Amygdala (tissue), 56 donors: Measurements from ENCODE around the gene TSN.
A peak's percentile ranks its signal among the peaks of the same experiment; 100 is the strongest.
"Not testable (repeated sequence)": the region's sequence is repeated elsewhere in the genome, so short reads cannot be mapped to it uniquely, and the experiment has no call there.

ENCODE experiments used
- DNase-seq, 56 donors: peaks; one replicate each; lab custom pipeline; 2025; lab: John Stamatoyannopoulos, UW

The TSN gene

DNA sequence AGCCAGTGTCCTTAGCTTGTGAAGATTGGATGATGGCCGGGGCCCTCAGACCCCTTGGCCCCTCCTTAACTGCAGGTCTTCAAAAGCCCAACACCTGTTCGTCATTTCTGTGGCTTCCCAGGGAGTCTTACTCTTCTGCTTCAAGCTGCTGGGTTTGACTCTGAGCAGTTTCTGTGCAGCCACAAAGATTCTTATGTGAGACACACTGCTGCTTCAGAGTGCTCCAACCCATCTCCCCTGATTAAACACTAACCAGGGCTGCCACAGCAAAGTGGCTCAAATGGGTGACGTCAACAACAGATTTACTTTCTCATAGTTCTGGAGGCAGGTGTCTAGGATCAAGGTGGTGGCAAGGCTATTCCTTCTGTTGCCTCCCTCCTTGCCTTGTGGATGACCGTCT lies 40.8 kb downstream of the TSN start:
- DNase-seq: no peak

- DNase-seq: no peak
These were observed 43.2 kb downstream of the TSN start for GRCh38 chr2:121798617-121799016.

DNA sequence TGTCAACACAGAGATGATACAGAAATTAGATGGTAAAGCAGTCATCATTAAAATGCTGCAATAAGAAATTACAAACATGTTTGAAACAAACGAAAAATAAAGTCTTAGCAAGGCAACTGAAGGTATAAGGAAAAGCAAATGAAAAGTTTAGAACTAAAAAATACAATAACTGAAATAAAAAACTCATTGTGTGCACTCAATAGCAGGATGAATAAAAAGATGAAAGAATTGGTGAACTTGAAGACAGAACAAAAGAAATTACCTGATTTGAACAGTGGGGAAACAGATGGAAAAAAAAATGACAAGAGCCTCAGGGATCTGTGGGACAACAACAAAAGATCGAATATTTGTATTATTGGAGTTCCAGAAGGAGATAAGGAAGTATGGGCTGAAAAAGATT lies 46.5 kb downstream of the TSN start:
- DNase-seq: no peak

DNA sequence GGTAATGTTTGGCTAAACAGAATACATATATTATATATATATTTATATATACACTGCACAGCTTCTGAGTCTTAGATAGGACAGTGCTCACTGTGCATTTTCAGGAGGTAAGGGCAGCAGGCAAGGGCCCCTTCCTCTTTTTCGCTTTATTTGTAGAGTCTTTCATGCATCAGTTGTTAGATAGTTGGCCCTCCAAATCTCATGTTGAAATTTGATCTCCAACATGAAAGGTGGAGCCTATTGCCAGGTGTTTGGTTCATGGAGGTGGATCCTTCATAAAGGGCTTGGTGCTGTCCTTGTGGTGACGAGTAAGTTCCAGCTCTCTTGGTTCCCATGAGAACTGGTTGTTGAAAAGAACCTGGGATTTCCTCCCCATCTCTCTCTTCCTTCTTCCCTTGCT lies 48.1 kb downstream of the TSN start:
- DNase-seq: no peak

DNA sequence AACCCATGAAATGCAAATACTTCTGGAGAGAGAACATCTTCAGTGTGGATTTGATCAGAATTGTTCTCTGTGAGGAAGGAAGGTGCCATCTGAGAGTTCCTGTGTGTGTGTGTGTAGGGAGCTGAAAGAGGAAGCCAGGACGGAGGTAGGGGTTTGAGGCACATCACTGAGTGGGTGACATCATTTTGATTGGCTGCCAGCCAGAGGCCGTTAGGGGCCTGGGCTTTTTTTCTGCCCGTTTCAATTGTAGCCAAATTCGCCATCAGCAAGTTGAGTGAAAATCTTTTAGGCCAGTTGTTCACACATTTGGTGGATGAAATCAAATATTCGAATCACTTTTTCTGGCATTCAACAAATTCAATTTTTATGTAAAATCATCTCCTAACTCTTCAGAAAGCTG lies 48.9 kb downstream of the TSN start:
- no peak for DNase-seq

GRCh38 chr2:121804997-121805765 lies 49.7 kb downstream of the TSN start:
- DNase-seq: no peak

GRCh38 chr2:121805766-121806143 lies 50.3 kb downstream of the TSN start:
- DNase-seq: no peak

DNA sequence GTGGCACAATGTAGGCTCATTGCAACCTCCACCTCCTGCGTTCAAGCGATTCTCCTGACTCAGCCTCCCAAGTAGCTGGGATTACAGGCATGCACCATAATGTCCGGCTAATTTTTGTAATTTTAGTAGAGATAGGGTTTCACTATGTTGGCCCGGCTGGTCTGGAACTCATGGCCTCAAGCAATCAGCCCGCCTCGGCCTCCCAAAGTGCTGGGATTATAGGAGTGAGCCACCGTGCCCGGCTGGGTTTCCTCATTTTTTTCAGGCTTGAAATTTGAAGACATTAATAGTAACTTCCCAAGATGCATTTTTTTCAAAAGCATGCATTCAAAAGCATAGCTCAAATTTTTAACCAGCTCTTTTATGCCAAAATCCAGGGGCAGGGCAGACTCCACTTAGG lies 52.3 kb downstream of the TSN start:
- not testable (repeated sequence) for DNase-seq

DNA sequence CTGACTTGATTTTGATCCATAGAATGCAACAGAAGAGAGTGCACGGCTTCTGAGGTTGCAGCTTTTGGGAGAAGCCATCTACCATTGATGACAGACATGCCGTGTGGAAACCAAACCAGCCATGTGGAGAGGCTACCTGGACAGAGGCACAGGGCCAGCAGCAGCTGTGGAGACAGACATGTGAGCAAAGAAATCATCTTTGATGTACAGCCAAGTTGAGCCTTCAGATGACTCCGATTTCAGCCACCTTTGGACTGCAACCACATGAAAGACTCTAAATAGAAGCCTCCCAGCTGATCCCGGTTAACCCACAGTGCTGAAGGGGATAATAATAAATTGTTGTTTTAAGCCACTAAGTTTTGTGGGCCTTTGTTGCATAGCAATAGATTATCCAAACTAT lies 54.2 kb downstream of the TSN start:
- DNase-seq: no peak

GRCh38 chr2:121810959-121811853 lies 55.8 kb downstream of the TSN start:
- DNase-seq: peak in 46 of 56 donors; percentile 4 to 79 (median 40)

- DNase-seq: not testable (repeated sequence)
These were observed 57.6 kb downstream of the TSN start for GRCh38 chr2:121813083-121813482.

GRCh38 chr2:121815216-121815615 lies 59.8 kb downstream of the TSN start:
- no peak for DNase-seq

GRCh38 chr2:121816797-121817196 lies 61.3 kb downstream of the TSN start:
- no peak for DNase-seq

GRCh38 chr2:121817304-121817703 lies 61.9 kb downstream of the TSN start:
- DNase-seq: not testable (repeated sequence)
